Uterus (tissue), 4 donors: Measurements from ENCODE around the gene DDX46. TPM values are rescaled to one million over a fixed set of nuclear protein-coding genes. Genes with fewer than 3 reads are reported as not detected.

Source experiments
- DNase-seq, 2 donors: peaks; one replicate each; pipeline ENCODE4 v3.0.0-alpha.2; 2019 to 2020
- H3K27ac ChIP-seq, 2 donors: fragments of 200-600 bp; sonication (generic); 1 replicate in 1 of 2; 2 replicates in 1 of 2; pipeline ENCODE4 v1.5.1; 2016 to 2018
- H3K27me3 ChIP-seq, 2 donors: fragments of 200-600 bp; sonication (generic); one replicate each; pipeline ENCODE4 v1.5.1; 2018 to 2019; ENCODE audit warnings: control low read depth in 1 of 2
- H3K36me3 ChIP-seq, 2 donors: fragments of 200-600 bp; sonication (generic); one replicate each; pipeline ENCODE4 v1.5.1; 2019; ENCODE audit warnings: control low read depth in 1 of 2
- H3K4me1 ChIP-seq, 2 donors: fragments of 200-600 bp; sonication (generic); one replicate each; pipeline ENCODE4 v1.5.1; 2018 to 2019; ENCODE audit warnings: control low read depth in 1 of 2
- H3K4me3 ChIP-seq, 2 donors: fragments of 200-600 bp; sonication (generic); 1 replicate in 1 of 2; 2 replicates in 1 of 2; pipeline ENCODE4 v1.5.1; 2018 to 2019; ENCODE audit warnings: mild to moderate bottlenecking in 1 of 2
- H3K9me3 ChIP-seq, 2 donors: fragments of 200-600 bp; sonication (generic); one replicate each; pipeline ENCODE4 v1.5.1; 2019; ENCODE audit warnings: control low read depth in 1 of 2
- POLR2A ChIP-seq, 2 donors: fragments of 450-650 bp; IDR thresholded peaks; one replicate each; pipeline ENCODE4 v1.6.1; 2016; ENCODE audit warnings: antibody characterized with exemption in 2 of 2, mild to moderate bottlenecking in 1 of 2, moderate library complexity in 1 of 2
- intact Hi-C: fragments of 100-400 bp; cut with DNase I; formaldehyde crosslinking; loops from one replicate; pipeline ENCODE4 v1.15.1; 2023; ENCODE audit warnings: low total_unique reads
- total RNA-seq, 4 donors: library from RNA; depleted of rRNA in 3 of 4; stranded (reverse); fragments of >200 nt in 3 of 4; gene quantifications; one replicate each; pipeline versions ENCODE4 v1.1.0 to v1.2.4, GENCODE V29; 2014 to 2023
- TF ChIP-seq, protein P1 (sequence below), 4 experiments: fragments of 200-600 bp in 2 of 4; fragments of 450-650 bp in 2 of 4; sonication (generic) in 2 of 4; IDR thresholded peaks; one replicate each; pipeline ENCODE4 v1.5.1; 2016 to 2019; ENCODE audit warnings: antibody characterized with exemption in 4 of 4, mild to moderate bottlenecking in 2 of 4, moderate library complexity in 1 of 4
- donor health status: DM: yes; HTN: yes; CAD: no.

DDX46 gene
- total RNA-seq, 4 donors from 2014 or later = 38.2 to 63.7 (median 47.6) TPM

DNA sequence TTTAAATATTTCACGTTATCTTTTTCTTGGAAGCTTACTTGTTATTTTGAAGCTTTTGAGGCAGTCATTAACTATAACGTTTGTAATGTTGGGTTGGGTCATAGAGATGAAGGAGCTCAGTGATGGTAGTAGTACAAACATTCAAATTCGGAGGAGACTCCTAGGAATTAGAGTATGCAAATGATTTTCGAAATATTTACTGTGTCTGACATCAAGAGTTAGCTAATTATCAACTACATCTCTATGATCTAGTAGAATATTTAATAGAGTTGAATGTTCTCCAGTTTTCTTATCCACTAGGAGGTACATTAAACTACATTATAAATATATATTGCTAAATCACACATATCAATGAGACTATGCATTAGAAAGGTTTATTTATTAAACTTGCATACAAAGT lies 58.4 kb downstream of the DDX46 start:
- Histone ChIP-seq H3K27me3 (no peaks in the 10 kb centered on the region), H3K36me3 (no peaks in the 10 kb centered on the region), H3K4me3 (no peak overlapping the region), H3K4me1 (no peaks in the 10 kb centered on the region), H3K9me3 (no peaks in the 10 kb centered on the region), H3K27ac (no peak overlapping the region)
- no peak for DNase-seq
- TF ChIP-seq, protein P1, sequence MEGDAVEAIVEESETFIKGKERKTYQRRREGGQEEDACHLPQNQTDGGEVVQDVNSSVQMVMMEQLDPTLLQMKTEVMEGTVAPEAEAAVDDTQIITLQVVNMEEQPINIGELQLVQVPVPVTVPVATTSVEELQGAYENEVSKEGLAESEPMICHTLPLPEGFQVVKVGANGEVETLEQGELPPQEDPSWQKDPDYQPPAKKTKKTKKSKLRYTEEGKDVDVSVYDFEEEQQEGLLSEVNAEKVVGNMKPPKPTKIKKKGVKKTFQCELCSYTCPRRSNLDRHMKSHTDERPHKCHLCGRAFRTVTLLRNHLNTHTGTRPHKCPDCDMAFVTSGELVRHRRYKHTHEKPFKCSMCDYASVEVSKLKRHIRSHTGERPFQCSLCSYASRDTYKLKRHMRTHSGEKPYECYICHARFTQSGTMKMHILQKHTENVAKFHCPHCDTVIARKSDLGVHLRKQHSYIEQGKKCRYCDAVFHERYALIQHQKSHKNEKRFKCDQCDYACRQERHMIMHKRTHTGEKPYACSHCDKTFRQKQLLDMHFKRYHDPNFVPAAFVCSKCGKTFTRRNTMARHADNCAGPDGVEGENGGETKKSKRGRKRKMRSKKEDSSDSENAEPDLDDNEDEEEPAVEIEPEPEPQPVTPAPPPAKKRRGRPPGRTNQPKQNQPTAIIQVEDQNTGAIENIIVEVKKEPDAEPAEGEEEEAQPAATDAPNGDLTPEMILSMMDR (IDR thresholded peaks at IDR 0.05) = no peak
- no peak for TF ChIP-seq POLR2A (IDR thresholded peaks at IDR 0.05)
- intact Hi-C loops = no loop called here

DNA sequence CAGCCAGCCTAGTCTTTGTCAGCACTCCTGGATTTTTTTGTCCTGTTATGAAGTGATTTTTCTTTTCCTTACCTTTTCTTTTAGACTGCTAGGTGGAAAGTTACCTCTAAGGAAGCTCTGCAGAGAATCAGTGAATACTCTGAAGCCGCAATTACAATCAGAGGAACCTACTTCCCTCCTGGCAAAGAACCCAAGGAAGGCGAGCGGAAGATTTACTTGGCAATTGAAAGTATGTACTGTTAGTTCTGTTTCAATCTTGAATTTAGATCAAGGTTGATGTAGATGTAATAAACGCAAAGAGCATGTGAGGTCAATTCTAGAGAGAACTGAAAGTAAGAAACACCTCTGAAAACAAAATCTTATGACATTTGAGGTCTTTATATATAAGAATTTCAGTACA lies 60.2 kb downstream of the DDX46 start:
- Histone ChIP-seq H3K4me3 (no peak overlapping the region), H3K36me3 (no peaks in the 10 kb centered on the region), H3K9me3 (no peaks in the 10 kb centered on the region), H3K27ac (no peak overlapping the region), H3K4me1 (no peaks in the 10 kb centered on the region), H3K27me3 (no peaks in the 10 kb centered on the region)
- TF ChIP-seq POLR2A (IDR thresholded peaks at IDR 0.05) = no peak
- intact Hi-C loops = no loop called here
- DNase-seq = no peak

DNA sequence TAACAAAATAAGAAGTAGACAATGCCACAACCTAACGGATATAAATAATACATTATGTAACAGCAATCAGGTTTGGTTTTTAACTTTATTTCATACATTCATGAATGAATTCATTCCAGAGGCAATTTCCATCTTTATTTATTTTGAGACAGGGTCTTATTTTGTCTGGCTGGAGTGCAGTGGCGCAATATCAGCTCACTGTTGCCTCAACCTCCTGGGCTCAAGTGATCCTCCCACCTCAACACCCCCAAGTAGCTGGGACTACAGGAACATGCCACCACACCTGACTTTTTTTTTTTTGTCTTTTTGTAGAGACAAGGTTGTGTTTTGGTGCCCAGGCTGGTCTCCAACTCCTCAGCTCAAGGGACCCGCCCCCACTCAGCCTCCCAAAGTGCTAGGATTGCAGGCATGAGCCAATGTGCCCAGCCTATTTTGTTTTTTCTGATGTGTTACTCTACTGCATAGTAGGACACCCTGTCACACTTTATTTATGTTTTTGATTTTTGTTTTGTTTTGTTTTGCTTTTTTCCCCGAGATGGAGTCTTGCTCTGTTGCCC lies 60.9 kb downstream of the DDX46 start:
- intact Hi-C loops = no loop called here
- TF ChIP-seq, protein P1 (IDR thresholded peaks at IDR 0.05) = no peak
- no peak for TF ChIP-seq POLR2A (IDR thresholded peaks at IDR 0.05)
- no peak for DNase-seq
- H3K4me3 ChIP-seq = no peak overlapping the region
- no peak overlapping the region for H3K27ac ChIP-seq
- H3K9me3 ChIP-seq = no peaks in the 10 kb centered on the region
- no peaks in the 10 kb centered on the region for H3K4me1 ChIP-seq
- no peaks in the 10 kb centered on the region for H3K36me3 ChIP-seq
- H3K27me3 ChIP-seq = no peaks in the 10 kb centered on the region

DNA sequence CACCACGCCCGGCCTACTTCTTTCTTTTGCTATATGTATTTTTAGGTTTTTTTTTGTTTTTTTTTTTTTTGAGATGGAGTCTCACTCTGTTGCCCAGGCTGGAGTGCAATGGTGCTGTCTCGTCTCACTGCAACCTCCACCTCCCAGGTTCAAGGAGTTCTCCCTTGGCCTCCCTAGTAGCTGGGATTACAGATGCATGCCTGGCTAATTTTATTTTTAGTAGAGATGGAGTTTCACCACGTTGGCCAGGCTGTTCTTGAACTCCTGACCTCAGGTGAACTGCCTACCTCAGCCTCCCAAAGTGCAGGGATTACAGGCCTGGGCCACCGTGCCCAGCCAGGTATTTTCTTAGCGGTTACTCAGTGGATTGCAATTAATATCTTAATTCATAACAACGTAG lies 63.3 kb downstream of the DDX46 start:
- no peak for DNase-seq
- no peaks in the 10 kb centered on the region for H3K36me3 ChIP-seq
- no peak for TF ChIP-seq POLR2A (IDR thresholded peaks at IDR 0.05)
- TF ChIP-seq, protein P1 (IDR thresholded peaks at IDR 0.05) = no peak
- no peaks in the 10 kb centered on the region for H3K9me3 ChIP-seq
- no peaks in the 10 kb centered on the region for H3K4me1 ChIP-seq
- no peak overlapping the region for H3K27ac ChIP-seq
- H3K27me3 ChIP-seq = no peaks in the 10 kb centered on the region
- intact Hi-C loops = no loop called here
- no peak overlapping the region for H3K4me3 ChIP-seq

DNA sequence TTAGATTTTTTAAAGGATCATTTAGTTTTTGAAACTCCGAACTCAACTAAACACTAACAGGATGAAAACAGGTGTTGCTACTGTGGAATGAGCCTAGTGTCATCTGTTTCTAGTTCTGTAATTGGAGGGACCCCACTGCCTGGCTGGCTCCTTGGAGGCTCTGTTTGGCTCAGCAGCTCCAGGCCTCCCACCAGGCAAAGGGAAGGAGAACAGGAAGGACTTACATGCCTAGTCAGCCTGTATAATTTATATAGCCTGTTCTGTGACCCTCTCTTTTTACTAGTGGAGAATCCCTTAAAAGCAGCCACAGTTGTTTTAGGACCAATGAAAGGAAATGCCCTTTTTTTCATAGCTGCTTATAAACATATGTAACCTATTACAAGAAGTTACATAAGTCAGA lies 66.1 kb downstream of the DDX46 start:
- peaks cover 0 to 2% of the 10 kb centered on the region in 2 donors for H3K36me3 ChIP-seq
- H3K4me3 ChIP-seq = no peak overlapping the region
- H3K27me3 ChIP-seq = no peaks in the 10 kb centered on the region
- TF ChIP-seq, protein P1 (IDR thresholded peaks at IDR 0.05) = no peak
- no peak for TF ChIP-seq POLR2A (IDR thresholded peaks at IDR 0.05)
- no peaks in the 10 kb centered on the region for H3K4me1 ChIP-seq
- no peak overlapping the region for H3K27ac ChIP-seq
- intact Hi-C loops = no loop called here
- DNase-seq = no peak
- no peaks in the 10 kb centered on the region for H3K9me3 ChIP-seq

DNA sequence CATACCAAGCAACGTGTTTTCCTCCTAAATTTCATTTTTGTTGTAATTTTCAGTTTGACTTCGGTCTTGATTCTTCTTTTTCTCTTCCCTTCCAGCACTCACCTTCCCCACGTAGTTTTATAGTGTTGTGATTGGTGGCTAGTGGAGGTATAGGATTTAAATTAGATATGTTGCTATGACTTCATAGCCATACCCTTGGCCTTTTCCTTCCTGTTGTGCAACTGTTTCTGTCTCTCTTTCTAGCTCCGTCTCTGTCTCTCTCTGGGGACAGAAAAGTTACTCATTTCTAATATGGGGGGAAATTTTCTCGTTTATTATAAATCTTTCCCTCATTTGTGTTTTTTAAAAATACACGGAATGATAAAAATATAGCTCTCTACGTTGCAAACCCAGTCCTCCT lies 66.6 kb downstream of the DDX46 start:
- intact Hi-C loops = no loop called here
- Histone ChIP-seq H3K9me3 (no peaks in the 10 kb centered on the region), H3K27ac (no peak overlapping the region), H3K4me3 (no peak overlapping the region), H3K4me1 (no peaks in the 10 kb centered on the region), H3K27me3 (no peaks in the 10 kb centered on the region), H3K36me3 (peaks cover 0 to 2% of the 10 kb centered on the region in 2 donors)
- no peak for DNase-seq
- TF ChIP-seq, protein P1 (IDR thresholded peaks at IDR 0.05) = no peak
- no peak for TF ChIP-seq POLR2A (IDR thresholded peaks at IDR 0.05)
